Activated naive CD4-positive, alpha-beta T cell treated with anti-CD3 and anti-CD28 coated beads, Interleukin-2, amount 10 ng/mL, durations not matched to agents 7 days and 5 days (primary cell): Measurements from ENCODE around the gene KATNBL1.

Experiments used
- CTCF ChIA-PET: fragments of 350-600 bp; sonication (Branson Sonifier 250); formaldehyde crosslinking; loops from one replicate; lab custom pipeline; 2021; ENCODE audit warnings: antibody characterized with exemption; lab: Charles Lee
- DNase-seq: peaks from one replicate; pipeline ENCODE4 v3.0.0-alpha.2; 2020
- H3K27ac Mint-ChIP-seq: one replicate; pipeline ENCODE4 v1.8.0; 2021; ENCODE audit warnings: mild to moderate bottlenecking, moderate library complexity, mixed read lengths
- H3K27me3 Mint-ChIP-seq: one replicate; pipeline ENCODE4 v1.8.0; 2021; ENCODE audit warnings: mild to moderate bottlenecking, mixed read lengths
- H3K36me3 Mint-ChIP-seq: one replicate; pipeline ENCODE4 v1.8.0; 2021; ENCODE audit warnings: mixed read lengths
- H3K4me1 Mint-ChIP-seq: one replicate; pipeline ENCODE4 v1.8.0; 2021; ENCODE audit warnings: mixed read lengths
- H3K4me3 Mint-ChIP-seq: one replicate; pipeline ENCODE4 v1.8.0; 2021; ENCODE audit warnings: mild to moderate bottlenecking, moderate library complexity, mixed read lengths
- H3K9me3 Mint-ChIP-seq: one replicate; pipeline ENCODE4 v1.8.0; 2021; ENCODE audit warnings: mixed read lengths

KATNBL1 gene

GRCh38 chr15:34209421-34210282, at the start of gene KATNBL1:
TSS of gene KATNBL1 (minus strand) at chr15:34210096. CDS start at chr15:34163676, 46,420 bp downstream.
- Mint-ChIP-seq H3K36me3 (peaks cover 6% of the 10 kb centered on the region), H3K4me3 (peak within 1 kb of the TSS; percentile 92), H3K27me3 (peaks cover 8% of the 10 kb centered on the region), H3K4me1 (peaks cover 17% of the 10 kb centered on the region), H3K9me3 (no peaks in the 10 kb centered on the region), H3K27ac (peak within 1 kb of the TSS; percentile 92)
- peak; percentile 98 for DNase-seq
- CTCF ChIA-PET, result interaction anchor here (0.6 to 3.4 kb wide), 20 partner anchors 10 to 429 kb away, joined by 3 to 24 read pairs (median 5); partner anchors contain the start of genes EMC4, EMC7, LPCAT4 and NUTM1

GRCh38 chr15:34259566-34259965, 49.7 kb upstream of the KATNBL1 start:
- CTCF ChIA-PET, result interaction anchor here (3.1 kb wide), 1 partner anchor 18 kb away, joined by 8 read pairs; no protein-coding TSS in a partner anchor
- peaks cover 22% of the 10 kb centered on the region for H3K36me3 Mint-ChIP-seq

GRCh38 chr15:34258151-34258550, 48.3 kb upstream of the KATNBL1 start:
- CTCF ChIA-PET, result interaction anchor here (3.1 kb wide), 1 partner anchor 17 kb away, joined by 8 read pairs; no protein-coding TSS in a partner anchor
- no peak overlapping the region for H3K27ac Mint-ChIP-seq
- DNase-seq, result no peak
- H3K27me3 Mint-ChIP-seq, result no peaks in the 10 kb centered on the region
- H3K9me3 Mint-ChIP-seq, result no peaks in the 10 kb centered on the region
- no peak overlapping the region for H3K4me3 Mint-ChIP-seq
- peaks cover 32% of the 10 kb centered on the region for H3K36me3 Mint-ChIP-seq
- no peaks in the 10 kb centered on the region for H3K4me1 Mint-ChIP-seq

More at GRCh38 chr15:34259566-34259965, 49.7 kb upstream of the KATNBL1 start:
- Mint-ChIP-seq H3K4me3 (no peak overlapping the region), H3K4me1 (no peaks in the 10 kb centered on the region), H3K27ac (no peak overlapping the region), H3K9me3 (no peaks in the 10 kb centered on the region), H3K27me3 (no peaks in the 10 kb centered on the region)
- no peak for DNase-seq

GRCh38 chr15:34252545-34252944, 42.6 kb upstream of the KATNBL1 start:
- H3K4me1 Mint-ChIP-seq, result no peaks in the 10 kb centered on the region
- no peak overlapping the region for H3K4me3 Mint-ChIP-seq
- CTCF ChIA-PET, result interaction anchor here (1.4 kb wide), 1 partner anchor 115 kb away, joined by 4 read pairs; no protein-coding TSS in a partner anchor
- H3K27ac Mint-ChIP-seq, result no peak overlapping the region
- DNase-seq, result no peak
- H3K36me3 Mint-ChIP-seq, result peaks cover 49% of the 10 kb centered on the region
- no peaks in the 10 kb centered on the region for H3K9me3 Mint-ChIP-seq
- no peaks in the 10 kb centered on the region for H3K27me3 Mint-ChIP-seq

GRCh38 chr15:34248190-34248589, 38.3 kb upstream of the KATNBL1 start:
- Mint-ChIP-seq H3K27ac (no peak overlapping the region), H3K4me1 (no peaks in the 10 kb centered on the region), H3K27me3 (no peaks in the 10 kb centered on the region), H3K9me3 (no peaks in the 10 kb centered on the region), H3K36me3 (peaks cover 35% of the 10 kb centered on the region), H3K4me3 (no peak overlapping the region)
- no peak for DNase-seq
- CTCF ChIA-PET, result interaction anchor here (1.4 to 1.5 kb wide), 2 partner anchors 94 to 119 kb away, joined by 4 to 9 read pairs; partner anchors contain the start of gene LPCAT4

- H3K27ac Mint-ChIP-seq, result no peak overlapping the region
Measured at GRCh38 chr15:34246276-34246976, 36.5 kb upstream of the KATNBL1 start.

GRCh38 chr15:34243226-34243625, 33.3 kb upstream of the KATNBL1 start:
- Mint-ChIP-seq H3K27ac (no peak overlapping the region), H3K4me3 (no peak overlapping the region), H3K27me3 (no peaks in the 10 kb centered on the region), H3K9me3 (no peaks in the 10 kb centered on the region), H3K4me1 (peaks cover 14% of the 10 kb centered on the region), H3K36me3 (peaks cover 37% of the 10 kb centered on the region)
- CTCF ChIA-PET, result interaction anchor here (0.6 to 2.6 kb wide), 4 partner anchors 8 to 344 kb away, joined by 3 to 17 read pairs (median 4); partner anchors contain the start of gene LPCAT4
- DNase-seq, result no peak

More at GRCh38 chr15:34246276-34246976, 36.5 kb upstream of the KATNBL1 start:
- Mint-ChIP-seq H3K4me1 (no peaks in the 10 kb centered on the region), H3K36me3 (peaks cover 35% of the 10 kb centered on the region), H3K27me3 (no peaks in the 10 kb centered on the region), H3K9me3 (no peaks in the 10 kb centered on the region), H3K4me3 (no peak overlapping the region)
- no peak for DNase-seq
- CTCF ChIA-PET, result interaction anchor here (0.9 kb wide), 1 partner anchor 121 kb away, joined by 3 read pairs; the partner anchor contains the start of gene LPCAT4

- Mint-ChIP-seq H3K27ac (no peak overlapping the region), H3K9me3 (no peaks in the 10 kb centered on the region), H3K4me3 (no peak overlapping the region), H3K27me3 (no peaks in the 10 kb centered on the region), H3K36me3 (peaks cover 38% of the 10 kb centered on the region), H3K4me1 (peaks cover 14% of the 10 kb centered on the region)
- DNase-seq, result no peak
- CTCF ChIA-PET, result interaction anchor here (0.7 to 2.7 kb wide), 21 partner anchors 9 to 347 kb away, joined by 3 to 29 read pairs (median 5); partner anchors contain the start of genes EMC4, GOLGA8B, LPCAT4 and NOP10
Measured at GRCh38 chr15:34242331-34242710, 32.4 kb upstream of the KATNBL1 start.

GRCh38 chr15:34241376-34242330, 31.8 kb upstream of the KATNBL1 start:
- CTCF ChIA-PET, result interaction anchor here (0.7 to 2.7 kb wide), 23 partner anchors 8 to 348 kb away, joined by 3 to 29 read pairs (median 5); partner anchors contain the start of genes EMC4, GOLGA8B, LPCAT4 and NOP10
- H3K27ac Mint-ChIP-seq, result no peak overlapping the region
- DNase-seq, result peak; percentile 55
- H3K4me1 Mint-ChIP-seq, result peaks cover 14% of the 10 kb centered on the region
- H3K36me3 Mint-ChIP-seq, result peaks cover 42% of the 10 kb centered on the region
- no peak overlapping the region for H3K4me3 Mint-ChIP-seq
- H3K9me3 Mint-ChIP-seq, result no peaks in the 10 kb centered on the region
- H3K27me3 Mint-ChIP-seq, result no peaks in the 10 kb centered on the region

- Mint-ChIP-seq H3K27me3 (no peaks in the 10 kb centered on the region), H3K4me3 (no peak overlapping the region), H3K9me3 (no peaks in the 10 kb centered on the region), H3K4me1 (peaks cover 14% of the 10 kb centered on the region), H3K36me3 (peaks cover 52% of the 10 kb centered on the region), H3K27ac (no peak overlapping the region)
- no peak for DNase-seq
- CTCF ChIA-PET, result interaction anchor here (0.7 to 2.7 kb wide), 10 partner anchors 9 to 126 kb away, joined by 3 to 29 read pairs (median 8); partner anchors contain the start of genes EMC4, LPCAT4, NOP10 and NUTM1
Measured at GRCh38 chr15:34240537-34240936, 30.6 kb upstream of the KATNBL1 start.

- Mint-ChIP-seq H3K4me1 (peaks cover 14% of the 10 kb centered on the region), H3K36me3 (peaks cover 55% of the 10 kb centered on the region), H3K4me3 (no peak overlapping the region), H3K27ac (peak overlapping the region; percentile 75), H3K9me3 (no peaks in the 10 kb centered on the region), H3K27me3 (no peaks in the 10 kb centered on the region)
- DNase-seq, result peak; percentile 23
- CTCF ChIA-PET, result no interaction called here
Measured at GRCh38 chr15:34239151-34239808, 29.4 kb upstream of the KATNBL1 start.

- no peak overlapping the region for H3K27ac Mint-ChIP-seq
- DNase-seq, result no peak
- H3K9me3 Mint-ChIP-seq, result no peaks in the 10 kb centered on the region
- CTCF ChIA-PET, result interaction anchor here (1.6 to 2.1 kb wide), 2 partner anchors 9 to 134 kb away, joined by 3 to 7 read pairs; partner anchors contain the start of gene LPCAT4
- no peaks in the 10 kb centered on the region for H3K27me3 Mint-ChIP-seq
- no peak overlapping the region for H3K4me3 Mint-ChIP-seq
- peaks cover 3% of the 10 kb centered on the region for H3K4me1 Mint-ChIP-seq
- H3K36me3 Mint-ChIP-seq, result peaks cover 57% of the 10 kb centered on the region
Measured at GRCh38 chr15:34233614-34234013, 23.7 kb upstream of the KATNBL1 start.
